Right forelimb (tissue), 1 donor: ENCODE measurements around the gene NSFL1C.

Experiments
- DNase-seq: peaks from one replicate; pipeline ENCODE4 v3.0.0-alpha.2; 2018

The NSFL1C gene

DNA sequence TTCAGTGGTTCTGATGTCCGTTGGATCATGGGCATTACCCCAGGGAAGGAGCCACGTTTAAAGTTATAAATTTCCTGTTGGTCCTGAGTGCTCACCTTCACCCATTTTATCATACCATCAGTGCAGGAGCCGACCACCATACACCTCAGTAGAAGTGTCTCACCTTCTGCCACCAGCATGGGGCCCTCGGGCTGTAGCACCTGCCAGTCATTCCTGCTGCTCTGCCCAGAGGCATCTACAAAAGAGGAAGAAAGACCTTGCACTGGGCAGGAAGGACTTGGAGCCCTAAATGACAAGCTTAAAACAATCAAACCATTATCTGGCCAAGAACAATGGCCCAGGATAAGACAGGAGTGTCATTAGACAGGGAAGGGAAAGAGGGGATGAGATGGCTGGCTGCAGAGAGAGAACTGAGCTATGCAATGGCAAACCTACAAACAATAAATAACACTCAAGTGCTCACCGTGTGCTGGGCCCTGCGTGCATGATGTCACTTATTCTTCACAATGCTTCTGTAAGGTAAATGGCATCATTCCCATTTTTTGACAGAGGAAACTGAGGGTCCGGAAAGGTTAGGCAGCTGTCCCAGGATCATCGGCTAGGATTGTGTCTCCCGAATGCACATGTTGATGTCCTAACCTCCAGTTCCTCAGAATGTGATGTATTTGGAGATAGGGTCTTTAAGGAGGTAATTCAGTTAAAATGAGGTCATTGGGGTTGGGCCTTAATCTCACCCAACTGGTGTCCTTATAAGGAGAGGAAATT lies 13.4 kb upstream of the NSFL1C start:
- DNase-seq: no peak

DNA sequence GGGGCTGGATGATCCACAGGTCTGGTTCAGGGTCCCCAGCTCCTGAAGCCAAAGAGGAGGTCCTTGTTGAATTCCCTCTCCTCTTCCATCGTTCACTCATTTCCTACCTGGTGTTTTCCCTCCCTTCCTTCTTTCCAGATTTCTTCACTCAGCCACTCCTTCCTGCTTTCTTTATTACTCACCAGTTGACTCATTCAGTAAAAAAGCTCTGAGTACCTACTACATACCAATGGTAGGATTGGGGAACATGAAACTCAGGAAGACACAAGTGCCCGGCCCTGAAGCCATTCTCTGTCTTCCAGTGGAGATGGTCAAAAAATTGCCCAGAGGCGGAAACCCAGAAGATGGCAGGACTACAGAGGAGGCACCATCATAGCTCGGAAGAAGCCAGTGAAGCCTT lies 11.9 kb upstream of the NSFL1C start:
- DNase-seq: no peak

DNA sequence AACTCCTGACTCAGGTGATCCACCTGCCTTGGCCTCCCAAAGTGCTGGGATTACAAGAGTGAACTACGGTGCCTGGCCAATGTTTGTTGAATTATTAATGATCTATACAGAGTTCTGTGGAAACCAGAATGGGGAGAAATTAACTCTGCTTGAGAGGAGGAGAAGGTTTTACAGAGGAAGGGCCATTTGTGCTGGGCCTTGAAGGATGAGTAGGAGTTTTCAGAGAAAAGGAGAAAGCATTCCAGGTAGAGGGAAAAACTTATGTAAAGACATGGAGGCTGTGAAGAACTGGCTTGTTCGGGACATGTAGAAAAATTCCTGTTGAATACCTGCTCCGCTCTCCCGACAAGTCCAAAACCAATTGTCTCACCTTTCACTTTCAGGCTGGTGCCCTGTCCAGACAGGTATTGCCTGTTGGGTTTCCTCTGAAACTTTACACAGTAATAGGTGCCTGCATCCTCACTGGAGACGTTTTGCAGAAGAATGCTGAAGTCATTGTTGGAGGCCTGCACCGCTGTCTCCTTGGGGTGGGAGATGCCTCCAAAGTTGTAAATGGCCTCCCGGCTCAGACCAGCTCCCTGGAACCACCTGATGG lies 11.3 kb upstream of the NSFL1C start:
- no peak for DNase-seq

DNA sequence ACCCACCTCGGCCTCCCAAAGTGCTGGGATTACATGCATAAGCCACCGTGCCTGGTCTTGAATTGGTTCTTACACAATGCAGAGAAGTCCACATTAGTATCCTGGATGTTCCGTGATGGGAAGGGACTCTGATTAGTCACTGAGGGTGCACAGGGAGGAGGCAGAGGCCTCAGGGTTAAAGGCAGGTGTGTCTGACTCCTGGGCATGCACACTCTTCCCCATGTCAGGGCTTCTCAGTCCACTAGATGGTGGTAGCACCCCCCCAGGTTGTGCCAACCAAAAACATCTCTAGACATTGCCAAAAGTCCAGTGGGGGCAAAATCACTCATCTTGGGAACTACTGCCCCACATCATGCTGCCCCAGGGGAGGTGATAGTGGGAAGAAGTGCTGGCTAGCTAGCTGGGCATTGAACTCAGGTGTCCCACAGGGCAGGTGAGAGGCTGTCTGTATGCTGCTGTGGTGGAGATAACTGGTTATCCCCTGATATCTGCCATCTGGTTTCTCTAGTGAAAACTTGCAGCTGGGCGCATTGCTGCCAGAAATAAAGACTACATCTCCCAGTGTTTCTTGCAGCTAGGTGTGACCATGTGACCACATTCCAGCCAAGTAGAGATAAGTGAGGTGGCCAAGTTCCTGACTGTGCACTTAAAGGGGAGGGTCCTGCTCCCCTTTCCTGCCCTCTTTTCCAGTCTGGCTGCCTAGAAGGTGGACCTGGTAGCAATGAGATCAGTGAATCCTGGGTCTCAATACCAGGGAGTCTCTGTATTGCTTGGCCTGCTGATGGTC lies 8.4 kb upstream of the NSFL1C start:
- no peak for DNase-seq

DNA sequence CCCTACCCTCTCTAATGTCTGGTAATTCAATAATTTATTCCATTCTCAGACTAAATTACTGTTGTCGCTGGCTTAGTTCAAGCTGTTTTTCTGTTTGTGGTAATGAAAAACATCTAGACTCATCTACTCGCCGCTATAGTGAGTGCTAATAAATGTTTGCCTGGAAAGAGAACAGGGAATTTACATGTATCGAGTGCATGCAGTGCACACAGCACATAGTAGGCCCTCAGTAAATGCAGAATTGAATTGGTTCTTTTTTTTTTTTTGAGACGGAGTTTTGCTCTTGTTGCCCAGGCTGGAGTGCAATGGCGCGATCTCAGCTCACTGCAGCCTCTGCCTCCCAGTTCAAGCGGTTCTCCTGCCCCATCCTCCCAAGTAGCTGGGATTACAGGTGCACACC lies 7.7 kb upstream of the NSFL1C start:
- DNase-seq: no peak

DNA sequence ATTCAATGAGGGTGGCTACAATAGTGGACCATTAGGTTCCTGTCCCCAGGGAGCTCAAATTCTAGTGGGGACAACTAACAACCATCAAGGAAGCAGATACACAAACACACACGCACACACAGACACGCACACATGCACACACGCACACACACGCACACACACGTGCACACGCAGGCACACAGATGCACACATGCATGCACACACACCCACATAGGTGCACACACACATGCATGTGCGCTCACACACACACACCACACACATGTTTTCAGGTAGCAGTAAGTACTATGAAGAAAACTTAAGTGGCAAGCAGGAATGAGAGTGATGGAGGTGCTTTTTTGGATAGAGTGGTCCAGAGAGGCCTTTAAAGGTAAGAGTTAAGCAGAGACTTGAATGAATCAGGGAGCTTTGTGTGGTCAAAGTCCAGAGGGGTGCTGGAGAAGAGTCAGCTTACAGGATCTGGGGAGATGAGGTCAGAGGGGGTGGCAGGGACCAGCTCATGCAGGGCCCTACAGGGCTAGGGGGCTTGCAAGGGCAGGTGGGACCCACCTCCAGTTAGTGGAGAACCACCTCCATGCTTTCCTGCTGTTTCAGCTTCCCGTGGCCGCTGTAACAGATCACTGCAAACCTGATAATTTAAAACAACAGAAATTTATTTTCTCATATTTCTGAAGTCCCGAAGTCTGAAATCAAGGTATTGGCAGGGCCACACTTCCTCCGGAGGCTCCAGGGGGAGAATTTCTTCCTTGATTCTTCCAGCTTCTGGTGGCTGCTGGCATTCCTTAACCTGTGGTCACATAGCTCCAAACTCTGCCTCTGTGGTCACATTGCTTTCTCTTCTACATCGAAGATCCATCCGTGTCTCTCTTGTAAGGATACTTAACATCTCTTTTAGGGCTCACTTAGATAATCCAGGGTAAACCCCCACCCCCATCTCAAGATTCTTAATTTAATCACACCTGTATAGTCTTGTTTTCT lies 6.9 kb upstream of the NSFL1C start:
- DNase-seq: no peak

DNA sequence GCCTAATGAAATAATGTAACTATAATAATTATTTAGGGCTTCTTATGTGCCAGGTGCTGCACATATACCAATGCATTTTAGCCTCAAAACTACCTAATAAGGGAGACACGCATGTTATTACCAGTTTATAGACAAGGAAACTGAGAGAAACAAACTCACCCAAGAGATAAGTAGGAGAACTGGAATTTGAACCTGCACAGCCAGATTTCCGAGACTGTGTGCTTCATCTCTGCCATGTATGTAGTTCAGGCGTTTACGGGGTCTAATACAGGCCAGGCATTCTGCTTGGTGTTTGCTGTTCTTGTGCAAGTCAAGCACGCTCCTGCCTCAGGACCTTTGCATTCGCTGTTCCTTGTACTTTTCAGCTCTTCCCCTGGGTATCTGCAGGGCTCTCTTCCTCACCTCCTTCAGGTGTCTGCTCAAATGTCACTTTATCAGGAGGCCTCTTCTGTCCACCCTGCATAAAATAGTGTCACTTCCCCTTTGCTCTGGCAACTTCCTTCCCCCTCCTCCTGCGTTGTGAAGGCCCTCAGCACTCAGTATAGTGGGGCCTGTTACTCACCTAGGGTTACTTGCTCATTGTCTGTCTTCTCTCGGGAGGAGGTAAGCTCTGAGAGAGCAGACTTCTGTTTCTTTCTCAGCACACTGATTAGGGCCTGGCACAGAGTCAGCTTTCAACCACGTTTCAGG lies 6.1 kb upstream of the NSFL1C start:
- DNase-seq: no peak

DNA sequence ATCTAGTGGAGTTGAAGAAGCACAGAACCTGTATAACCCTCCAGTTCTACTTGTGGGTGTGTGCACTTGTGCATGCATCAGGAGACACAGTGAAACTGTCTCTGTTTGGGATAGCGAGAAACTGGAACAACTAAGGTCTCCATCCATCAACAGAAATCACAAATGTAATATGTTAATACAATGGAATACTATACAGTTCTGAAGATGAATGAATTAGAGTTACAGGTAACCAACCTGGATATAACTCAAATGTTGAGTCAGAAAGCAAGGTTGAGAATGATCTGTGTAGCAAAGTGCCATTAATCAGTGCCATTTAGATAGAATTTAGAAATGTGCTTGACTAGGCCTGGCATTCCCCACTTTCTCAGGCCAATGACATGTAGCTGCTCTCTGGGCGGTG lies 4.6 kb upstream of the NSFL1C start:
- no peak for DNase-seq

DNA sequence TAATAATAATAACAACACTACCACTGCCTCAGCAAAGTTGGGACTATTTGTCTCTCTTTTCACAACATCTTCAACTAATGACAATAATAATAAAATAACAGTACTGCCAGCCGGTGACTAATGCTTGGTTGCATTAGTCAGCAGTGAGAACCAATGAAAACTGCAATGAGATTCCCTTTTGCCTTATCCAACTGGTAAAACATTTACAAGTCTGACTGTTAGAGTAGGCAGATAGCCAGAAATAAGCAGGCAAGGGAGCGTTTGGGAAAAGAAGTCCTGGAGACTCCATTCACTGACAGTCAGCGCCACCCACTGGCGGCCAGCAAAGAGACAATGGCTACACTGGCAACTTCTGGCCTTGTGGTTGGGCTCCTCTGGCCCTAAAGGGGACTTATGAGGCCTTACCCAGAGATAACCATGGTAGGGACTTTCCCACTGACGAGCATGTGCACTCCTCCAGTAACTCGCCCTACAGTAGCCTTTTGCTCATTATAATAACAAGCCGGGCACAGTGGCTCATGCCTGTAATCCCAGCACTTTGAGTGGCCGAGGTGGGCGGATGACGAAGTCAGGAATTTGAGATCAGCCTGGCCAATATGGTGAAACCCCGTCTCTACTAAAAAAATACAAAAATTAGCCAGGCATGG lies 3.4 kb upstream of the NSFL1C start:
- peak; percentile 73 for DNase-seq

DNA sequence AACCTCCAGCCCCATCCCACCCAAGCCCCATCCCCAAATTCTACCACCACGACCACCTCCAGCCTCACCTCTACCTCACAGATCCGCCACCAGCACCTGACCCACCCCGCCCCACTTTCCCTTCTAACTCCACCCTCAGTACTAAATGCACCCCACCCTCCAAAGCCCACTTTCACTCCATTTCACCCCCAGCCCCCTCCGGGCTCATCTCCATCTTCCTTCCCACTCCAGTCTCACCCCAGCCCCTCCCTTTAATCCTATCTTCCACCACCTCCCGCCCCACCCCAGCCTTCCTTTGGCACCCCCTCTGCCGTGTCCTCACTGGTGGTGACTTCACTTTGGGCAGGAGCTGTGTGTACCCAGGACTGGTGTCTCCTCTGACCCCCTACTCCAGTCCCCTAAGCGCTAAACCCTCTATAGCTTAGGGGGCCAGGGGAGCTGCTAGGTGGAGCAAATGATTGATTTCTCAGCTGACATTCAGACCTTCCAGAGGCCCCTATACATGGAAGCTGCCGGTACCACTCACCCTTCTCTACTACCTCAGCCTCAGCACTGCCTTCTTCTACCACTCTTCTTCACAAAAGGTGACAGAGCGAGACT lies 2.8 kb upstream of the NSFL1C start:
- DNase-seq: no peak

DNA sequence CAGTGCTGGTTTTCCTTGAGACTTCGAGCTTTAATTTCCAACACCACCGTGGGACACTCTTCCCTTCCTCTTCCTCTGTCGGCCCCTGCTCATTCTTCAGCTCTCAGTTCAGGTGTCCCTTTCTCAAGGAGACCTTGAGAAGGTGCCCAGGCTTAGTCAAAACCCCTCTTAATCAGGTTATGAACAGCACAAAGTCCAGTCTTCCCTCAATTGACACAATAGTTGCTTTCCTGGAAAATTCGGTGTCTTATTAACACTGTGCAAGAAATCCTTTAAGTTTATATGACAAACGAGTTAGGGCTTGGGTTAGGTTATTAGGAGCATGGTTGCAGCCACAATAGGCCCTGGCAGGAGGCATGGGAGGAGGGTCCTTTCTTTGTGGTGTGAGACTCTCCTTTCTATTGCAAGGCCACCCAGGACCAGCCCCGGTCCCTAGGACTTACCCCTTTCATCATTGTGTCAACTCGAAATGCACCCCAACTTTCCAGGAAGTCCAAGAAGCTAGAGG lies 1.5 kb upstream of the NSFL1C start:
- DNase-seq: no peak

DNA sequence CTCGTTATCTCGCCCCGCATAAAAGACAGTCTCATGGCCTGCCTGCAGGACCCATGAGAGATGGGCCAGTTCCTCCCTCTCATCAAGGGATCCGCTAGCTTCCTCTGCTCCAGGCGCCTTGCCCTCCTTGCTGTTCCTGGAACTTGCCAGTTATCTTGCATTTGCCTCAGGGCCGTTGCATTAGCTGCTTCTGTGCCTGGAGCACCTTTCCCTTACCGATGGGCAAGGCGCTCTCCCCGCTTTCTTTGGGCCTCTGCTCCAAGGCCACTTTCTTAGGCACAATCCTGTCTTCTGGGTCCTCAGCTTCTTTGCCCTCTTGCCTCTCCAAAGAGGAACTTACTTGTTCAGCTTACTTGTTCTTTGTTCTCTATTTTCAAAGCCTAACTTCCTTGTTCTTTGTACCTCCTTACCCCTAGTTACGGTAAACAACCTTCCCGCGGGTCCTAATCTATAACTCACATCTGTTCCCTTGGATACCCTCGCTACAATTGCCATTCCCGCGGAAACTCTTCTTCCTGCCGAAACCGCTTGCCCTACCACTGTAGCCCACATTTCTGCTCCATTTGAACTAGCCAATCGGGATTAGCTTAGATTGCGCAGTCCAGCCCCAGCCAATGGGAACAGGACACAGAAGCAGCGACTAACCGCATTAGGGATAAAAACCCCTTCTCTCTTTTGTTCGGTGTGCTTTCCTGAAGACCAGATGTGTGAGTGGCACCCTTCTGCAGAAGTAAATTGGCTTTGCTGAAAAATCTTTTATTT lies 887 bp upstream of the NSFL1C start:
- DNase-seq: no peak

DNA sequence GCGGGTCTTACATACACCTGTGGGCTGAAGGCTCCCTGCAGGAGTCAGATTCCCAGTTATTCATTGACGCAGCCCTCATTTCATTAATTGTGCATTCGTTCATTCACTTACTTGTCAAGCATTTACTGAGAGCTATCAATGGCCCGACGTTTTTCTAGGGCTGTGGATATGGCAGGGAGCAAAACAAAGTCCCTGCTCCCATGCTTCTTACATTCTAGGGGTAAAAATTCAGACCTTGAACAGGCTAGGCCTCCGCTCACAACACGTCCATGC lies 369 bp upstream of the NSFL1C start:
- DNase-seq: no peak

DNA sequence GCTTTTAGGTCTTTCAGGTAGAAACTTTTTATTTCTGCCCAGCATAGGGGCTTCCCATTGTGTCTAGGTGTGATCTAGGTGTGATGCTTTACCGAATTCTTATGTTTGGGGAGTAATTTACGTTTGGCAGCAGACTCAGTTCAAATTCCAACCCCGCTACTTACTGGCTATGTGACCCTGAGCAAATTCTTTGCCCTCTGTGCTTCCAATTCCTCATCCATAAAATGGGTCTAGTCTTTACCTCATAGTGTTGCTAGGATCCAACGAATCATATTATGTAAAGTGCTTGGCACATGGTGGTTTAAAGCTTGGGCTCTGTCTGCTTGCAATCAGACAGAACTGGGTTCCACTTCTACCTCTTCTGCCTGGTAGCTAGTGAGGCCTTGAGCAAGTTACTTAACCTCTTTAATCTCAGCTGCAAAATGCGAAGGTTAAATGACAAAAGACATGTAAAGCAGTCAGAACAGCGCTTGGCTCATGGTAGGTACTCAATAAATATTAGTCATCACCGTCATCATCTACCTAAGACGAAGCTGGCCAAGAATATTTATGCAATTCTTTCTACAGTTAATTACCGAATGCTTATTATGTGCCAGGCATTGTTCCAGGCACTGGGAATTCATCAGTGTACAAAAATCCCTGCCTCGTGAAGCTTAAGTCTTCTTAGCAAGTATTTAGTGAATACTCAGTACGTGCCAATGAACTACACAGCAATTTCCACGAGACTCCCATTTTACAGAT lies 1.0 kb downstream of the NSFL1C start:
- DNase-seq: no peak

DNA sequence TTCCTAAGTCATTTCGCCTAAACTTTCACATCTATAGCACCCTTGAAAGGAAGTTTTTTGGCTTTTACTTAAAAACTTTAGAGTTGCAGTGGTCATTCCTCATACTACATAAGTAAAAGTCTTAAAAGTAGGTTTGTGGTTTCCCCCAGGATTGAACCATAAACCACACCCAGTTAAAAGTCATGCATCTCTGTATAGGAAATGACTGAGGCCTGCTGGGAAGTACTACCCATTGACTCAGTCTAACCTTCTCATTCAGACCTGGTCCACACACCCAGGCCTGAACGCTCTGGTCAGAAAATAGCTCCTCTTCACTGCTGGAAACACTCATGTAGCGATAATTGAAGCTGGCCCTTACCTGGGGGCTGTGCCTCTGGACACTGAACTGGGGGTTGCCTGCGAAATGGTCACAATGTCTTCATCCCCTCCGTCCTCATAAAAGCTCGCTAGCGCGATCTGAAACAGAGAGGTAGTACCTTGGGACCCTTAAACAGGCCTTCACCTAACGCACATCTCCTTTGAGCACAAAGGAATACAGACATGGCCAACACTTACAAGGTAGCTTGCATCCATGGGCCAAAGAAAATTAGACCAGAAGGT lies 2.6 kb downstream of the NSFL1C start:
- no peak for DNase-seq

DNA sequence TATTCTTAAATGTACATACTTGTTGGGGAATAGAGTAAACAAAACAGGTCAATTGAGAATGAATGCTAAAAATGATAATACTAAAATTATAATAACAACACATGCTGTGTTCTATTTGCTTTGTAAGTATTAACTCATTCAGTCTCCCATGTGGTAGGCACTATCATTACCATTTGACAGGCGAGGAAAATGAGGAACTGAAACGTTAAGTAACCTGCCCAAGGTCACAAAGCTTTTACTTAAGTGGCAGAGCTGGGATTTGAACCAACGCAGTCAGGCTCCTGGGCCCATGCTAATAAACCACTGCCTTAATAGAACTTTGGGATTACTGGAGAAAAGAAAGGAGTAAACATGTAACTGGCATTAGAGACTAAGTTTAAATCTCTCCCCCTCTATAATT lies 3.8 kb downstream of the NSFL1C start:
- no peak for DNase-seq

DNA sequence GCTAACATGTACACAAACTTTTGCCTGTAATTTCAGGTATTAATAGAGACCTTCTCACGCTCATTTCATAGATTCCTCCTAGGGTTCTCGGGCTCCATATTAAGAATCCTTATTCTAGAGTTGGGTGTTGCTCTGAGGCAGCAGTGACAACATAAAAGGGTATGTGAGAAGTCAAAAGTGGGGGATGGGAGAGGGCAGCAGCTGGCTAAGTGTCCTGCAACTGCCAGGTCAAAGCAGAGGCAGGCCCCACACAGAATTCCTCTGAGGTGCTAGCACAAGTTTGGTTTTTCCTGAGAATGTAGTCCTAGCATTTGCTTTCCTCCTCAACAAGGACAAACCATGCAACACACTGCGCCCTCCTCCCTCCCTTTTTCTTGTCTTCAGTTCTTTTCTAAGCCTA lies 4.6 kb downstream of the NSFL1C start:
- no peak for DNase-seq

DNA sequence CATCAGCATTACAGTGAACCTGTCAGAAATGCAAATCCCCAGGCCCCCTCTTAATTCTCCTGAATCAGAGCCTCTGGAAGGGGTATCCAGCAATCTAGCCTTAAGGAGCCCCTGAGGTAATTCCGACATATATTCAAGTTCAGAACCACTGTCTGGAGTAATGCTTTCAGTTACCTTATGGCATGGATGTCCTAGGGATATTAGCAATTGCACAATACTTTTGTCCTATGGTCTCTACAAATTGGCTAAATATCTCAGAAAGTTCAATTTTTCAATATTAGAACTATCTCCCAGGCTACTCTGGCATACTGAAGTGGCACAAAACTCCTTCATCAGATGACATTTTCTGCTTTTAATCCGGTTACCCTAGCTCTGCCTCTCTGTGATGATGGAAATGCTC lies 6.4 kb downstream of the NSFL1C start:
- no peak for DNase-seq

DNA sequence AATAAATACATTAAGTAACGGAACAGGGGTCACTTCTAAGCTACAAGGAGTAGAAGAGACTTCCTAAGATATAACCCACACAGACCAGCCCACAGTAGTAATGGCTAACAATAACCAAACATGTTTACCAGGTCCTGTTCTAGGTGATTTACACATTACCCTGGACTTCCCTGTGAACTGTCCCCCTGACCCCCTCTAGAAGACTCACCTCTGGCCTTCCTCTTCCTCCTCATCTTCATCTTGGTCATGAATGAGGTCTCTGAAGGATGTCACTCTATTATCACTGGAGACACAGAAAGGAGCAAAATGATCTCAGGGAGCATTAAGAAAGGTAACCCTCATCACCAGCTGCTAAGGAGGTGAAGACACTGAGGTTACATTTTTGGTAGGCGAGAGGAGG lies 8.7 kb downstream of the NSFL1C start:
- no peak for DNase-seq
